ENCODE measurements around the gene ENO2.
A peak's percentile ranks its signal among the peaks of the same experiment; 100 is the strongest.
"Not testable (repeated sequence)": the region's sequence is repeated elsewhere in the genome, so short reads cannot be mapped to it uniquely, and the experiment has no call there.

Gene ENO2

DNA sequence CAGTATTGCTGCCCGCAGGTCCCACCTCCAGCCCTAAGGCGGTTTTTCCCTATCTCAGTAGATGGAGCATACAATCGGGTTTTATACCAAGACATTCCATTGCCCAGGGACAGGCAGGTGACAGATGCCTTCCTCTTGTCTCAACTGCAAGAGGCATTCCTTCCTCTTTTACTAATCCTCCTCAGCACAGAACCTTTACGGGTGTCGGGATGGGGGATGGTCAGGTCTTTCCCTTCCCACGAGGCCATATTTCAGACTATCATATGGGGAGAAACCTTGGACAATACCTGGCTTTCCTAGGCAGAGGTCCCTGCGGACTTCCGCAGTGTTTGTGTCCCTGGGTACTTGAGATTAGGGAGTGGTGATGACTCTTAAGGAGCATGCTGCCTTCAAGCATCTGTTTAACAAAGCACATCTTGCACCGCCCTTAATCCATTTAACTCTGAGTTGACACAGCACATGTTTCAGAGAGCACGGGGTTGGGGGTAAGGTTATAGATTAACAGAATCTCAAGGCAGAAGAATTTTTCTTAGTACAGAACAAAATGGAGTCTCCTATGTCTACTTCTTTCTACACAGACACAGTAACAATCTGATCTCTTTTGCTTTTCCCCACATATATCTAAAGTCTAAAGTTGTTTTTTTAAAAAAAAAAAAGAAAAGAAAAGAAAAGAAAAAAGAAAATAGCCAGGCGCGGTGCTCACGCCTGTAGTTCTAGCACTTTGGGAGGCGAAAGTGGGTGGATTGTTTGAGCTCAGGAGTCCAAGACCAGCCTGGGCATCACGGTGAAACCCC is 28.0 kb upstream of the ENO2 start:
- DNase-seq = not testable (repeated sequence)

DNA sequence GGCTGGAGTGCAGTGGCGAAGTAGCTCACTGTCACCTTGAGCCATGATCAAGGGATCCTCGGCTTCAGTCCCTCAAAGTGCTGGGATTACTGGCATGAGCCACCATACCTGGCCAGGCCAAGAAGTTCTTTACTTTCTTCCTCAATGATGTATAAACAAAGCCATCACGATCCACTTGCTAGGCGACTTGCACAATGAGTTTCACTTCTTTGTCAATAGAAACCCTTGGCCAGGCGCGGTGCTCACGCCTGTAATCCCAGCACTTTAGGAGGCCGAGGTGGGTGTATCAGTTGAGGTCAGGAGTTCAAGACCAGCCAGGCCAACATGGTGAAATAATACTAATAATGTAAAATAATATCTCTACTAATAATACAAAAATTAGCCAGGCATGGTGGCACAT is 26.9 kb upstream of the ENO2 start:
- DNase-seq = no peak

DNA sequence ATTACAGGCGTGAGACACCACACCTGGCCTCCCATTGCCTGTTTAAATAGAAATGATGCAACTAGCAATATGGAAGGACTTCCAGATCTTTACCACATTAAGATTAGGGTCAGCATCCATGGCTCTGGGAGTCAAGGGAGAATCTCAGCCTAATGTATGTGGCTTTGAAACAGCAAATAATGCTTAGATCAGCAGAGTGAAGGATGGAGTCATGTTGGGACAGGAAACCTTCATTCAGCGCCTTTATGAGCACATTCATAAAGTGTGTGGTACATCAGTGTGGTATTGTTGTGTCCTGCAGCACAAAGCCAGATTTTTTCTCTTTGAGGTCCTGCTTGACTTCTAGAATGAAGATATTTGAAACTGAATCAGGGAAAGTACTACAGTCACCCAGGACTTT is 26.0 kb upstream of the ENO2 start:
- DNase-seq = no peak

DNA sequence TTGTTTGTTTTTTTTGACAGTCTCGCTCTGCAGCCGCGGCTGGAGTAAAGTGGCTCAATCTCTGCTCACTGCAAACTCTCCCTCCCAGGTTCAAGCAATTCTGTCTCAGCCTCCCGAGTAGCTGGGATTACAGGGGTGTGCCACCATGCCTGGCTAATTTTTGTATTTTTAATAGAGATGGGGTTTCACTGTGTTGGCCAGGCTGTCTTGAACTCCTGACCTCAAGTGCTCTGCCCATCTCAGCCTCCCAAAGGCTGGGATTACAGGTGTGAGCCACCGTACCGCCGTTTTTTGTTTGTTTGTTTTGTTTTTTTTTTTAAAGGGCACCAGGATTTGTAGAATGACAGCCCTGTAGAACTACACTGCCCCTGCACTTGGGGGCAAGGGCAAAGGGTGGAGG is 25.6 kb upstream of the ENO2 start:
- DNase-seq = not testable (repeated sequence)

DNA sequence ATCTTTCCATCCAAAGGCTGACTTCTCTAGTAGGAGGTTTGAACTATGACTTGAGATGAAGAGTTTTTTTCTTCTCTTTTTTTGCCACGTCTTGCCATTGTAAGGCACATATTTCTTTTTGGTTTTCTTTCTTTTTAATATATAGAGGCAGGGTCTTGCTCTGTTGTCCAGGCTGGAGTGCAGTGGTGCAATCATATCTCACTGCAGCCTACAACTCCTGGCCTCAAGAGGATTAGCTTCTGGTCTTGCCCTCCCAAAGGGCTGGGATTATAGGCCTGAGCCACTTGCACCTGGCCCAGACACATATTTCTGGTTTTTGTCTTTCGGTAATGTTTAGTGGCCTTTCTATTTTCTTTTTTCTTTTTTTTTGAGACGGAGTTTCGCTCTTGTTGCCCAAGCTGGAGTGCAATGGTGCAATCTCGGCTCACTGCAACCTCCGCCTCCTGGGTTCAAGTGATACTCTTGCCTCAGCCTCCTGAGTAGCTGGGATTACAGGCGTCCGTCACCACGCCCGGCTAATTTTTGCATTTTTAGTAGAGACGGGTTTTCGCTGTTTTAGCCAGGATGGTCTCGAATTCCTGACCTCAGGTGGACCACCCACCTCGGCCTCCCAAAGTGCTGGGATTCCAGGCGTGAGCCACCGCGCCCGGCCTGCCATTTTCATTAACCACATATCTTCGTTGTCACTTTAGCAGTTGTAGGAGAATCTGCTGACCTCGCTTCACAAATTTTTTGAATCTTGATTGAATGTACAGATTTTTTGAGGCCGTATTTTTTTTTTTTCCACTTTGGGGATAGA is 24.4 kb upstream of the ENO2 start:
- not testable (repeated sequence) for DNase-seq

DNA sequence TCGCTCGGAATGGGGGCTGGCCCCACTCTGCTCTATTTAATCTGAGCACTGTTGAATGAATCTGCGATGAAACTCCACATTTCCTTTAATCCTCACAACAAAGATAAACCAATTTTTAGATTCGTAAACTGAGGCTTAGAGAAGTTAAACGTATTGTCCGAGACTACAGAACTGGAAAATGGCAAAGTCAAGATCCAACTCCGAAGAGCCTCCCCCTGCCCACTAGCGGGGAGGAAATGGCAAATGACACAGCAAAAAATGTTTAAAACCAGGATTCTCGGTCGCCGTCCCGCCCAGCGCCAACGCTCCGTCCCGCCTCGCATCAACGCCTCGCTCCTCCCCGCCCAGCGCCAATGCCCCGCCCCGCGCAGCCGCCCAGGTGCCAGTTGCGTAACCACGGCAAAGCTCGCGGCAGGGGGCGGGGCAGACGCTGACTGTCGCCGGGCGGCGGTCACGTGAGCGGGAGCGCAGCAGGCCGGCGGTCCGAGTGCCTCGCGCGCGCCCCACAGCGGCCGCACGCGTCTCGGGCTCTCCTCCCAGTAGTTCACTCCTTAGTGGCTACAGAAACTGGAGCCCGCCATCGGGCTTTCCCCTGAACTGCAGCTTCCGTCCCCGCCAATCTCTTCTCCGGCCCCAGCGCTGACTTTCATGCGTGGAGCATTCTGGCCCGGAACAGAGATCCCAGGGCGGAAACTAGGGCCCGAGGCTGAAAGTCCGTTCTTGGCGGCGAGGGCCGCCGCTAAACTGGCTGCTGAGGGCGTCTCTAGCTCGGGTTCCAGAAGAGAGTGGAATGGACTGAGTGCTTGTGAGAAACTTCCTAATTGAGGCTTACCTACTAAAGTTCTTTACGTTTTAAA is 23.4 kb upstream of the ENO2 start:
- peak; percentile 100 for DNase-seq

DNA sequence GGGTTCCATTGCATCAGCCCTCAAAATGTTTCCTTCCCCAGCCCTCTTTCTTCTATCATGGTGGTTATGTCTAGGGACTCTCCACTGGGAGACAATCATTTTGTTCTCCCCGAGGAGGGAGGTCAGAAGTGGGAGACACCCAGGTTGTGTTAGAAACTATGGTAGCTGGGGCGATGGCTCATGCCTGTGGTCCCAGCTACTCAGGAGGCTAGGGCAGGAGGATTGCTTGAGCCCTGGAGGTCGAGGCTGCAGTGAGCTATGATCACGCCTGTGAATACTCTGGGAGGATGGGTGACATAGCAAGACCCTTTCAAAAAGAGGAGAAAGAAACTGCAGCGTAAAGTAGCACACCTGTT is 22.8 kb upstream of the ENO2 start:
- peak; percentile 30 to 38 for DNase-seq

DNA sequence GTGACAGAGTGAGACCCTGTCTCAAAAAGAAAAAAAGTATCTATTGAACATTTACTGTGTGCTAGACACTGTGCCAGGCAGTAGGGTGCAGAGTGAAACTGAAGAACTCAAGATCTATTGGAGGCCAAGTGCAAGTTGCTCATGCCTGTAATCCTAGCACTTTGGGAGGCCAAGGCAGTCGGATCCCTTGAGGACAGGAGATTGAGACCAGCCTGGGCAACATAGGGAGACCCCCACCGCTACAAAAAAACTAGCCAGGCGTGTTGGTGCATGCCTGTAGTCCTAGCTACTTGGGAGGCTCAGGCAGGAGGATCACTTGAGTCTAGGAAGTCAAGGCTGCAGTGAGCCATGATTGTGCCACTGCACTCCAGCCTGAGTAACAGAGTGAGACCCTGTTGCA is 21.7 kb upstream of the ENO2 start:
- DNase-seq = not testable (repeated sequence)

DNA sequence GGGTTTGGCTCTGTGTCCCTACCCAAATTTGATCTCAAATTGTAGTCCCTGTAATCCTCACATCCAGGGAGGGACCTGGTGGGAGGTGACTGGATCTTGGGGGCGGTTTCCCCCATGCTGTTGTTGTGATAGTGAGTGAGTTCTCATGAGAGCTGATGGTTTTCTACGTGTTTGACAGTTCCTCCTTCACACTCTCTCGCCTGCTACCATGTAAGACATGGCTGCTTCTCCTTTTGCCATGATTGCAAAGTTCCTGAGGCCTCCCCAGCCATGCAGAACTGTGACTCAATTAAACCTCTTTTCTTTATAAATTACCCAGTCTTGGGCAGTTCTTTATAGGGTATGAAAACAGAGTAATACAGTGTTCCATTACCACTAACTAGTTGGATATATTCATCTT is 20.1 kb upstream of the ENO2 start:
- no peak for DNase-seq

DNA sequence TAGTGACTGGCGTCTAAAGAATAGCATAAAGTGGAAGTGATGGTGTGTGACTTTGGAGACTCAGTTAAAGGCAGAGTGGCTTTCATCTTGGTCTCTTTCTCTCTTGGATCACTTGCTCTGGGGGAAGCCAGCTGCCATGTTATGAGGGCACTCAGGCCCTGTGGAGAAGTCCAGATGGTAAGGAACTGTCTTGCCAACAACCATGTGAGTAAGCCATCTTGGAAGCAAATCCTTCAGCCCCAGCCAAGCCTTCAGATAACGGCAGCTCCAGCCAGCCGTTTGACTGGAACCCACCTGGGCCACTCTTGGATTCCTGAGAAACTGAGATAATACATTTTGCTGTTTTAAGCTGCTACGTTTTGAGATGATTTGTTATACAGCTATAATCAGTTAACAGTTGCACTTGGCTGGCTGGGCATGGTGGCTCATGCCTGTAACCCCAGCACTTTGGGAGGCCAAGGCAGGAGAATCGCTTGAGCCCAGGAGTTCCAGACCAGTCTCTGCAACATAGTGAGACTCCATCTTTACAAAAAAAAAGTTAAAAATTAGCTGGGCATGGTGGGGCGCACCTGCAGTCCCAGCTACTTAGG is 17.4 kb upstream of the ENO2 start:
- no peak for DNase-seq

DNA sequence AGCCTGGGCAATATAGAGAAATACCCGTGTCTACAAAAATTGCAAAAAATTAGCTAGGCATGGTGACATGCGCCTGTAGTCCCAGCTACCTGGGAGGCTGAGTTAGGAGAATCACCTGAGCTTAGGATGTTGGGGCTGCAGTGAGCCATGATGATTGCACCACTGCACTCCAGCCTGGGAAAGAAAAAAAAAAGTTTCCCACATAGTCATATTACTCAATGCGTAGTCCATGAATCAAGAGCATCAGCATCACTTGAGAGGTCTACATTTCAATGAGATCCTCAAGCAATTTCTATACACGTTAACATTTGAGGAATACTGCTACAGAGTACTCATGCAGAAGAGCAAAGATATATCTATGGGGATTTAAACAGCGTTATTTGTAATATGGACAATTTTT is 15.0 kb upstream of the ENO2 start:
- DNase-seq = no peak

DNA sequence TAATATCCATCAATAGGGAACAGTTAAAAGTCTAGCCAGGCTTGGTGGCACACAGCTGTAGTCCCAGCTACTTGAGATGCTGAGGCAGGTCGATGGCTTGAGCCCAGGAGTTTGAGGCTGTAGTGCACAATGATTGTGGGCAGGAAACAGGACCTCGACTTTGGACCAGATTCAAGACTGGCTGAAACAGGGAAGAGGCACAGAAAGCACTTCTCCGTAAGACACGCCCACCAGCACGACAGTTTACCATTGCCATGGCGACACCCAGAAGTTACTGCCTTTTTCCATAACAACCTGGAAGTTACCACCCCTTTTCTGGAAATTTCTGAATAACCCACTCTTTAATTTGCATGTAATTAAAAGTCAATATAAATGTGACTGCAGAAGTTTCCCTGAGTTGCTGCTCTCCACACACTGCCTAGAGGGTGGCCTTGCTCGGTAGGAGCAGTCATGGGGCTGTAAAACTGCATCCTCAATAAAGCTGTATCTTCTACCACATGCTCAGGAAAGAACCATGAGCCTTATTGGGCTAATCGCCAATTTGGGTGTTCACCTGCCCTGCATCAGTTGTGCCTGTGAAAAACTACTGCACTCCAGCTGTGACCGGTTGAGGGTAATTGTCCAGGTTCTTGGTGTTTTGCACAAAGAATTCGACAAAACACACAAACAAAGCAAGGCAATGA is 14.4 kb upstream of the ENO2 start:
- peak in 1 of 2 experiments; percentile 32 for DNase-seq

DNA sequence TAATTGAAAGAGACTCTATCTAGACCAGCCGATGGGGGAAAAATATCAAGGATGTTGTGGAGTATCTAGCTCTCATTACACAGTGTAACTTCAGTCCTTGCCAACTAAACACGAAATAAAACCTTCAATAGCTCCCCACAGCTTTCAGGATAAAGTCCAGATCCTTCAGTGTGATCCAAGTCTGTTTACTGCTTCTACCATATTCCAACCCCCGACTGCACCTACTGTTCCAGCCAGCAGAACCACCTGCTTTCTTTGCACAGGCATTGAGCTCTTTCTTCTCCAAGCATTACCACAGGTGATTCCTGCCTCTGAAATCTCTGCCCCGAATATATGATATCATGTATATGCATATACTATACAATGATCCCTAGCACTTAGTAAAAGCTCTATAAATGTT is 11.9 kb upstream of the ENO2 start:
- no peak for DNase-seq

DNA sequence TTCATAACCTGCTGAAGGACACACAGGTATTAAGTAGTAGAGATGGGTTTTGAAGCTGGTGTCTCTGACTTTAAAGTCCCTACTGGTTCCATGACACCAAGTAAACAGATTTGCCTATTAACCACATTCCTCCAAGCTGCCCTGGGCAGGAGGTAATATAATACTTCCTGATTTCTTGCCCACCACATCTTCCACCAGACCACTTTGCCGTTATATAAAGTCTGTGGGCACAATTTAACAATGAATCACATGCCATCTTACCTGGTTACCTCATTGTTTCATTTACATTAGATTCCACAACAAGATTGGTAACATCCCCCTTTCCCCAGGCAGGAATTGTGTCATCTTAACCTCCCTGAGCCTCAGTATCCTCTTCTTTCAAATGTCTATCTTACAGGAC is 10.7 kb upstream of the ENO2 start:
- no peak for DNase-seq

DNA sequence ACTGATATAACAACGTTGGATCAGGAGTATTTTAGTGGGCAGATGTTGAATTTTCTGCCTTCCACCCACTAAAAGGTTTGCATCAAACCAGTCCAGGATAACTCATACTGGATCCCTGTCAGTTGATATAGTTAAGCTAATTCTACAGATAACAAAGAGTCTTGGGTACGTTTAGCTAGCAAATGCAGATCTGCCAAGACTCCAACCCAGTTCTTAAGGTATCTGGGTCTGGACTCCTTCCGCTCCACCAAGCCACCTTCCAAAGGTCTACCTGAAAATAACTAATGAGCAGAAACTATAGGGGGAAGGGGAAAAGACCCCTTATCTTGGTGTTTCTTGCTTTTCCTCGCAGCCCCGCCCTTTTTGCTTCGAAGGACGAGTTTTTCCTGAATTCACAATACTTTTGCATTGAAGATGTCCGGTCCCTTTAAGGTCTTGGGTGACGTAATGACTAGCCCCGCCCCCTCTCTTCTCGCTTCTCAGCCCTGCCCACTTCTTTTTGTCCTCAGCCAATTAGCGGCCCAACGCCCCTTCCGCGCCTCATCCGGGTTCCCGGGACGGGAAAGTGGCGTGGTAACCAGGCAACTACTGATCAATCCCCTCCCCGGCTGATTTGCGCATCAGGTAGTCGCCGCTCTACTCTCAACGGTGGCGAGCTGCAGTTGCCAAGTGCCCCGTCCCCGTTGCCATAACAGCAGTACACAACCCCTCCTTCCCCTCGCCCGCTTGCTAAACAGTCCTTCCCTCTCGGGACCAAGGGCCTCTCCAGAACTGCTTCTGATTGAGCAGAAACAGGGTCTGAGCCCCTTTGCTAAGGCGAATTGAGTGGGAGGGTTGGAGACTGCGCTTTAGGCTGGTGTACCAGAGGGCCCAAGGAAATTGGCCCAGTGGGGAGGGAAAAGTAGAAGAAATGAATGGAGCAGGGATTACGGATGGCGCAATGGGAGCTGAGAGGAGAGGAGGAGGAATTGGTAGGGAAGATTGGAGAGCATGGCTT is 9.8 kb upstream of the ENO2 start, which contains the start of gene LRRC23:
LRRC23 (plus strand) TSS at position 543 of the 997 bp plus-strand sequence. CDS start 812 bp downstream, outside the sequence.
- DNase-seq = peak; percentile 99

DNA sequence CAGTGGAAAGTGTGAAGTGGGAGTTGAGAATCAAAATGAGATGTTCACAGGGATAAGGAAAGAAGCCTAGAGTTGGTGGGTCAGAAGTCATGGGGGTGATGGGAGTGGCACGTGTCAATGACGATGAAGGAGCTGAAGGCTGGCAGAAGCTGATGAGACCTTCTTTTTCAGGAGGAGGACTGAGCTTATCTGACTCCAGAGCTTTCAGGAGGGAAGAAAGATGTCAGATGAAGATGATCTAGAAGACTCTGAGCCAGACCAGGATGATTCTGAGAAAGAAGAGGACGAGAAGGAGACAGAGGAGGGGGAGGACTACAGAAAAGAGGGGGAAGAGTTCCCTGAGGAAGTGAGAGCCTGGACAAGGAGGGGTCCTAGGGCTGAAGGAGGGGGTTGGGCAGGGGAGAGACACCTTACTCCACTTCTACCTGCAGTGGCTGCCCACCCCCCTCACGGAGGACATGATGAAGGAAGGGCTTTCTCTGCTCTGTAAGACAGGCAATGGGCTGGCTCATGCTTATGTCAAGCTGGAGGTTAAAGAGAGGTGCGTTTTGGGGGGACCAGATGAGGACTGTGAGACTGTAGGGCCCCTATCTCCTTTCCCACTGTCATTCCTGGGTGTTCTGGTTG is 8.9 kb upstream of the ENO2 start:
- DNase-seq = no peak

DNA sequence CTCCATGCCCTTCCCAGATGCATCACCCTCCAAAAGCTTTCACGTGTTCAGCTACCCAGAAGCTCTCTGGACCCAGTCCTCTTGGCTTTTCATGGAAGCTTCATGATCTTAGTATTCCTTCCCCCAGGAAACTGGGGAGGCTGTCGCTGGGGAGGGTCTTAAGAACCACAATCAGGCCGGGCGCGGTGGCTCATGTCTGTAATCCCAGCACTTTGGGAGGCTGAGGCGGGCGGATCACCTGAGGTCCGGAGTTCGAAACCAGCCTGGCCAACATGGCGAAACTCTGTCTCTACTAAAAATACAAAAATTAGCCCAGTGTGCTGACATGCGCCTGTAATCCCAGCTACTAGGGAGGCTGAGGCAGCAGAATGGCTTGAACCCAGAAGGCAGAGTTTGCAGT is 6.2 kb upstream of the ENO2 start:
- not testable (repeated sequence) for DNase-seq

DNA sequence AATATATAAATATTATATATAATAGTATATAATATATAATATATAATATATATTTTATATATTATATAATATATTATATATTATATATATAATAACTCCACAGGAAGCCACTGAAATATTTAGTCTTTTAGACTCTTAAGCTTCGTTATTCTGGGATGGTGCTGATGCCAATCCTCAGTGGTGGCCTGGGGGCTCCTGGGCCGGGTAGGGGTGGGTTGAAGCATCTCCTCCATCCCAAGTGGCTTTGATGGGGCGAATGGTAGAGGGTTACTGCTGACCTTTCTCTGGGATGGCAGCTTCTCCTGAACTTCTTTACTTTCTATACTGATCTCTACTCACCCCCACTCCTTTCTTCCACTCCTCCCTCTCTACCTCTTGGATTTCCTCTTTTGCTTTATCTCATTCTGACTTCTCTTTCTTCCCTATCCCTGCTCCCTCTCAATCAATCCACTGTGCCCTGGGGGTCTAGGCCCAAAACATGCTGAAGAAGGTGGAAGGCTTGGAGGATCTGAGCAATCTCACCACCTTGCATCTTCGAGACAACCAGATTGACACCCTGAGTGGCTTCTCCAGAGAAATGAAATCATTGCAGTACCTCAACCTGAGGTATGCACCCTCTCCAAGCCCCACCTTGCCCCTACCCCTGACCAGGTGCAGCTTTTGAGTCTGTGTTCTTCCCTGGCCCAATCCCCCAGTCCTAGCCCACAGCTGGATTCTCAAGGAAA is 4.8 kb upstream of the ENO2 start:
- DNase-seq = no peak

DNA sequence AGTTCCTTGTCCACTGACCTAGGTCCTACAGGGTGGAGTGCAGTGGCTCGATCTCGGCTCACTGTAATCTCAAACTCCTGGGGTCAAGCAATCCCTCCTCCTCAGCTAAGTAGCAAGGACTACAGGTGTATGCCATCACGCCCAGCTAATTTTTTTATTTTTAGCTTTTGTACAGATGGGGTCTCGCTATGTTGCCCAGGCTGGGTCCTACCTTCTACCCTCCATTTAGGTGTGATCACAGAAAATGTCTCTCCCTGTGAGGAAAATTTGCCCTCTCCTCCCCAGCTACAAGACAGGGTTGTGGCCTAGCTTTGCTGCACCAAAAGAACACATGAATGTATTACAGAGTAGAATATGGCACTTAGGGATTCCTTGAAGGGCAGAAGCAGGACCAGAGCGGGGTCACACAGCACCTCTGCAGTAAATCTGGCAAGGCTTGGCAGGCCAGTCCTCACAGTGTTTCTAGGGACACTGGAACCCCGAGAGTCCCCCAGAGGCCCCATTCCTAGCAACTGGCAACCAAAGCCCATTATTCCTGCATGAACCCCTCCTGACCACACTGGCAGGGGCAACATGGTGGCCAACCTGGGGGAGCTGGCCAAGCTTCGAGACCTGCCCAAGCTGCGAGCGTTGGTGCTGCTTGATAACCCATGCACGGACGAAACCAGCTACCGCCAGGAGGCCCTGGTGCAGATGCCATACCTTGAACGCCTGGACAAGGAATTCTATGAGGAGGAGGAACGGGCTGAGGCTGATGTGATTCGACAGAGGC is 2.0 kb upstream of the ENO2 start:
- no peak for DNase-seq
